NCI-H748 (cell line): Measurements from ENCODE around the gene VGLL4.
"Not testable (repeated sequence)": the region's sequence is repeated elsewhere in the genome, so short reads cannot be mapped to it uniquely, and the experiment has no call there.

ENCODE experiments used
- DNase-seq: peaks from one replicate; lab custom pipeline; 2025; ENCODE audit not compliant: unreplicated experiment; lab: John Stamatoyannopoulos, UW

The VGLL4 gene, protein sequence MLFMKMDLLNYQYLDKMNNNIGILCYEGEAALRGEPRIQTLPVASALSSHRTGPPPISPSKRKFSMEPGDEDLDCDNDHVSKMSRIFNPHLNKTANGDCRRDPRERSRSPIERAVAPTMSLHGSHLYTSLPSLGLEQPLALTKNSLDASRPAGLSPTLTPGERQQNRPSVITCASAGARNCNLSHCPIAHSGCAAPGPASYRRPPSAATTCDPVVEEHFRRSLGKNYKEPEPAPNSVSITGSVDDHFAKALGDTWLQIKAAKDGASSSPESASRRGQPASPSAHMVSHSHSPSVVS

DNA sequence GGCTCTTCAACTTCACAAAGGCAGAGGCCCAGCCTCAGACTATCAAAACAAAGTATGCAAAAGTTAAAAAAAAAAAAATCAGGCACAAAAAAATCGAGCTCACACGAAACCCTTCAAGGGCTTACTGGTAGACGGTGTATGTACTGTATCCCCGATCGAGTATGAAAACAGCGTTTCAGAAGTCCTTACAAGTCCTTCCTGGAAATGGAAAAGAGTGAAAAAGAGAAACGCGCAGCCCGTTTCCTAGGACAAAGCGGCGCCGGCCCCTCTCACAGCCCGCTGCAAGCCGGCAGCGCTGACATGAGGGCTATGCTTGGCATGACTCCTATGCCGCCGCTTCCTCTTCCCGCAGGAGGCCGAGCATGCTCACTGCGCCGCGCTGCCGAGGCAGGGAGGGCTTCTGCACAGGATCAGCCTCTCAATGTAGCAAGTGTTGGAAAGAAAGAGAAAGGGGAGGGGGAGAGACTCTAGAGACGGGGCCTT is at the start of gene VGLL4:
Gene VGLL4 (minus strand): TSS at position 311 of the 483 bp plus-strand sequence. CDS start 397 bp downstream, outside the sequence.
- DNase-seq, result peak; percentile 90

DNA sequence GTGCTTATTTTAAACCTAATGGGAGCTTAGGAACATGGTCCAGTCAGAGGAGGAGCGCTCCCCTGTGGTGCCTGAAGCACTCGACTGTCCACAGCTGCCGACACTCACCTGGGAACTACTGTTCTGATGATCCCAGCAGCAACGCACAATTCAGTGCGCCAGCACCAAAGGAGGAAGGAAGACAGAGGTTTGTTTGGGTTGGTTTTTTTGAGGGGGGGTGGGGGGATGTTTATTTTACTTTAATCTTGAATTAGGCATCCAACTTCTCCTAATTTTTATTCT is 48.8 kb upstream of the VGLL4 start:
- no peak for DNase-seq

DNA sequence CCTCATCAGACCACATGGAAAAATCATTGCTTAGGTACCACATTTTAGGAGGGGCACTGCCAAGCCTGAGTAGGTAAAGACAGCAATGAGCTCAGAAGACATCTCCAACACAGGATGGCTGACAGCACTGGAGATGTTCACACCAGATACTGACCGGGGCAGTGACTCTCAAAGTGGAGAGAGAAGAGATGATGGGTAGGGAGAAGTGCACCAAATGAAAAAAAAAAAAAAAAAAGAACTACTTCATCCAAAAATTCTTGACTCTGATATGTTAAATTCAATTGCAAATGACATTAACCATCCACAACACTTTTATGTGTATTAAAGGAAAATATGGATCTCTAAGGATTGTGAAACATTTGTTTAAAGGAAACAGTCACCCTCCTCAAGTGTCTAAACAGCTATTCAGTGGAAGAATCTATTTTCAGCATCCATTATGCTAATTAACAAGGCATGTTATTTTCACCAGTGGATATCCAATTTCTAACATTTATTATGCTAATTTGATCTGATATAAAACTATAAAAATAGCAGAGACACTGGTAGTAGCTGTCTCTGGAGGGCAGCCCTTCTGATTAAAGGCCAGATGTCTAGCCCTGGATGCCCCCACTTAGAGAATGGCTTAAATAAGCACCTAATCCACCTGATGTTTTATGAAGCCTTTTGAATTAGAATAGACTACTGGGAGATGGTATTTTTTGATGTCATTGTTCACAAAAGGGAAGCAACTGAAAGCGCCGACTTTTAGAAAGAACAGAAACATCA is 48.2 kb upstream of the VGLL4 start:
- no peak for DNase-seq

DNA sequence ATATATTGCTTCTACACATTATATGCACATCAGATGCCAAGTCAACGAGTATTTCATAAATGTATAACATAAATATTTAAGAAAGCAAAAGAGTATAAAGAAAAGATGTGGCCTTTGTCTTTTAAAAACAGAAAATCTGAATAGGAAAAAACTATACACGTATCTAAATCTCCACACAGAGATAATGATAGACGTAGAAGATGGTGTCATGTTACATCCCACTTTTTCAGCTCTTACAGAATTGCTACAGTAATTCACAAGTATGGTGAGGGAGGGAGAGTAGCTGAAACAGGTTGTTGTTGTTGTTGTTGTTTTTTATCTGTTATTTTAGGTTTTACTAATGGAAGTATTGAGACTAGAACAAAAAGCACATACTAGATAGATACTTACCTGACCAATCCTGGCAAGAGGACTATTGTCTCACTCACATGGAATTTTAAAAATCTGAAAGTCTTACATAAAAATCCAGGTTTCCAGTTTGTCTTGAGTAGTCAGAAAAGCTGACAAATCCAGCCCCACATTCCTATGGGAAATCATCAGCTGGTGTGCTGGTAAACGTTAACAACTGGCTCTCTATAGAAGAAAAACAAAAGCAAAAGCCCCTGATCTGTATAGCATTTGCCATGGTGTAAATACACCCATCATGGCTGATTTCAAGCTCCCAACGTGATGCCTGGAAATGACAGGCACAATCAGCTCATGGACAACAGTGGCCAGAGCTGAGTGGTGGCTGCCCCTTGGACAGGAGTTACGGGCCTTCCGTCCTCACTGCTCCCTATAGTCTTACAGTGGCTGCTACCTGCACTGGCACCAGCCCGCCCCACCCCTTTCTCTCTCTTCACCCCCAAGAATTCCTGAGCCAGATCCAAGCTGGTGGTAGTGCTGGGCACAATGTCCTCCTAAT is 47.4 kb upstream of the VGLL4 start:
- peak; percentile 20 for DNase-seq

DNA sequence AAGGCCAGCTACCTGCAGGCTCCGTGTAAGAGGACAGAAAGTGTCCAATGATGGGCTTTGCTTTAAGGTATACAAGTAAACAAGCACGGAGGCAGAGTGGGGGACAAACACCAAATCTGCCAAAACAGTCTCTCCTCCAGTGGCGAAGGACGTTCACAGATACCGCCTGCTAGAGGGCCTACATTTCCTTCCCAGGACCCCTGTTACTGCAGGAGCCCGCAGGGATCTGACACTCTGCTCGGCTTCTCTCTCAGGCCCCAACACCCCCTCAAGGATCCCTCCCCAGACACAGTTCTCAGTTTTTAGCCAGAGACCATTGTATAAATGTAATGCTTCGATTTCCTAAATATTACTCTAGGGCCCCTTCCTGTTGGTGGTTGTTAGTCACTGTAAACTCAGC is 46.0 kb upstream of the VGLL4 start:
- no peak for DNase-seq

DNA sequence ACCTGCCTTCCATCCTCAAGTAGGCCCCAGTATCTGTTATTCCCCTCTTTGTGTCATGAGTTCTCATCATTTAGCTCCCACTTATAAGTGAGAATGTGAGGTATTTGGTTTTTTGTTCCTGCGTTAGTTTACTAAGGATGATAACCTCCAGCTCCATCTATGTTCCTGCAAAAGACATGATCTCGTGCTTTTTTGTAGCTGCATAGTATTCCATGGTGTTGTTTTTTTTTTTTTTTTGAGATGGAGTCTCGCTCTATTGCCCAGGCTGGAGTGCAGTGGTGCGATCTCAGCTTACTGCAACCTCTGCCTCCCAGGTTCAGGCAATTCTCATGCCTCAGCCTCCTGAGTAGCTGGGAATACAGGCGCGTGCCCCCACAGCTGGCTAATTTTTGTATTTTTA is 41.3 kb upstream of the VGLL4 start:
- DNase-seq, result not testable (repeated sequence)

DNA sequence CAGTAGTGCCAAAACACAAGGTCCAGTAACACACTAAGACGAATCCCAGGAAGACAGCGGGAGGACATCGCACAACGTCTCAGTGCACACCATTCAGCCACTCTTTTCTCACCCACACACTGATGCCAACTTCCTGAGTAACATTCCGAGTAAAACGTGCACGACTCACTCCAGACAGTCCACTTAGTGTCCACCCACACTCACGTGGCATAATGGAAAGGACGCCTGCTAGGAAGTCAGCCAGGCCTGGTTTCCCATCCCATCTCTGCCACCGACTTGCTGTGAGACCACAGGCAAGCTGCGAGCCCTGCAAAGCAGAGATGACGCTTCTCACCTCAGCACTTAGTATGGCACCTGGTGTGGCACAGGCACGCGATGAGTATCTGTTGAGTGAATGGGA is 36.8 kb upstream of the VGLL4 start:
- DNase-seq, result no peak

DNA sequence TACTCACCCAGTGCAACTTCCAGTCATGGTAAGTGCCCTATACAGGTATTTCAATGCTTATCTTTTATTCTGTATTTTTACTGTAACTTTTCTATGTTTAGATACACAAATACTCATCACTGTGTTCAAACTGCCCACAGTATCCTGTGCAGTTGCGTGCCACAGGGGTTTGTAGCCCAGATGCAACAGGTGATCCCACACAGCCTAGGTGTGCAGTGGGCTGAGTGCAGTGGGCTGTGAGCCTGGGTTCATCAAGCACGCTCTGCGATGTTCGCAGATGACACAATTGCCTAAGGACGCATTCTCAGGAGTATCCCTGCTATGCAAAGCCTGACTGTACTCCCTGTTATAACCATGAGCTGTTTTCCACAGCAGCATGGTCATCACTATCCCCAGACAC is 36.2 kb upstream of the VGLL4 start:
- no peak for DNase-seq

DNA sequence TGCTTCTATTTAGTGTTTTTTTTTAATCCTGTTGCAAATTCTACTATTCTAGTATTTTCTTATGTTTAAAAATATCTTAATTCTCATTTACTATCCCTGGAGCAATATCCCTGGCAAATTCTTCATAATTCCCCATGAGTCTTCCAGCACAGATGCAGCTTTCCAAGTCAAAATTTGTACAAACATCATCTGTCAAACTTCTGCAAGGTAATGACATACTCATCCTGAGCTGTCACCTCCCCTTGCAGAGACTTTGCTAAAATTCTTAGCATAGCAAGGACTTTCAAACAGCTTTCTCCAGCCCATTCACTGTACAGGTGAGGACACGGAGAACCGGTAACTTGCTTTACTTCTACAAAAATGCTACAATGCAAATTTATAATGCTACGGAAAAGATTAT is 28.6 kb upstream of the VGLL4 start:
- DNase-seq, result no peak

DNA sequence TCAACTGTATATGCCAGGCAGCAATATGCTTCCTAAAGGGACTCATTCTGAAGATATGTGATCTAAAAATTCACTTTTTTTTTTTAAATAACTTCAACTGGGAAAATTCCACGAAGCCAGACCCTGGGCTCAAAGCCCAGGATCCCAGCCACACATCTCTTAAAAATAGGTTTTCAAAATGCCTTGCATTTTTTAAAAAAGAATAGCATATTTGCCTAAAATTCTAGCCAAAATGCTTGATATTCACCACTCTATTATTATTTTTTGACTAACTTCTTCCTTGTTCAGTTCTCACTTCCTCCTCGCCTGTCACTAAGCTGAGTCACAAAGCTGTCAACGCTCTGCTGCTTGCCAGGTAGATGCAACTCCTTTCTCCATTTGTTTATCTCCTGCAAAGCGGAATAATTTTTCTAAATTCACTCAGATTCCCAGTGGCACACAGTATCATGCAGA is 28.0 kb upstream of the VGLL4 start:
- DNase-seq, result no peak

DNA sequence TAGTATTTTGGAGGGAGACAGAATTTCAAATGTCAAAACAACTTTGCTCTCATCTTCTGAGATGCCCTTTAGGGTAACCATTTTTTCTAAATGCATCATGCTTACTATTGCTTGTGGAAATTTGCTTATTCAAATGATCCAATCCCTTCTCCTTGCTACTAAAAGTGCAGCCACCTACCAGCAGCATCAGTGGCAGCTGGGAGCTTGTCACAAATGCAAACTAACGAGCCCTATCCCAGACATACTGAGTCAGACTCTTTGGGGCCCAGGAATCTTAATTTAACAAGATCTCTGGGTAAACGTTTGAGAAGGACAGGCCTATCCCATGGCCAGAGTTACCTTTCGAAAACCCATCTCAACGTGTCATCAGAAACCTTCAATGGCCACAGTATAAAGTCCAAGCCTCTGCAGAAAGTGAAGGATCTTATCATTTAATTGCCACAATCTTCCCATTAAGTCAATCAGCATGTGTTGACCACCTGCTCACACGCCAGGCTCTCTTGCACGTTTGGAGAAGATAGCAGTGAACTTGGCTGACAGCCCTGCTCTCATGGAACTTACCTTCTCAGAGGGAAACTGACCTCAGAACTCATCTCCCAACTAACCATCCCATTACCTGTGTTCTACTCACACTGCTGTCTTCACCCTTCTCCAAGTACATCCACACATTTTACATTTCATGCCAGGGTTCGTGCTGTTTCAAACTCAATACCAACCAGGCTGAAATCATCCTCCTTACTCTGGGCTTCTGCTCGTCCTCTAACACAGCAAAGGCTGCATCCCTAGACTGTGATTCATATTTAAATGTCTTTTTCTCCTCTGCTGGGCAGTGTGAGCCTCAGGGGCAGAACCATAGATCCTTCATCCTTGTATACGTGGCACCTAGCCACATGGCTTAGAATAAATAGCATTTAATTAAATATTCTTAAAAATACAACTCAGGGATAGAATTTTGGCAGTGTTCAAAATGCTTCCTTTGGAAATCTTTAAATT is 24.8 kb upstream of the VGLL4 start:
- no peak for DNase-seq

DNA sequence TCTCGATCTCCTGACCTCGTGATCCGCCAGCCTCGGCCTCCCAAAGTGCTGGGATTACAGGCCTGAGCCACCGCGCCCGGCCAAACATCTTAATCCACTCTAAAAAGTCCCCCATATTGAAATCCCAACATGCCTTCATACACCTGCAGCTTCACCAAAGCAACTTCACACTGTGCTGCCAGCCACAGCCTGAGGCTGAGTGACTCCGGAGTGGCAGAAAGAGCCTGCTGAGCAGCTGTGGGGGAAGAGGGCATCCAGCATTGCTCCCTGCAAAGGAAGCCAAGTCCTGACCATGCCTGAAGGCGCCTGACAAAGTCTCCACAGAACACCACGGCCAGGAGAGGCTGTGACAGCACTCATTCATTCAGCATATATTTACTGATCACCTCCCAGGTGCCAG is 21.6 kb upstream of the VGLL4 start:
- no peak for DNase-seq

DNA sequence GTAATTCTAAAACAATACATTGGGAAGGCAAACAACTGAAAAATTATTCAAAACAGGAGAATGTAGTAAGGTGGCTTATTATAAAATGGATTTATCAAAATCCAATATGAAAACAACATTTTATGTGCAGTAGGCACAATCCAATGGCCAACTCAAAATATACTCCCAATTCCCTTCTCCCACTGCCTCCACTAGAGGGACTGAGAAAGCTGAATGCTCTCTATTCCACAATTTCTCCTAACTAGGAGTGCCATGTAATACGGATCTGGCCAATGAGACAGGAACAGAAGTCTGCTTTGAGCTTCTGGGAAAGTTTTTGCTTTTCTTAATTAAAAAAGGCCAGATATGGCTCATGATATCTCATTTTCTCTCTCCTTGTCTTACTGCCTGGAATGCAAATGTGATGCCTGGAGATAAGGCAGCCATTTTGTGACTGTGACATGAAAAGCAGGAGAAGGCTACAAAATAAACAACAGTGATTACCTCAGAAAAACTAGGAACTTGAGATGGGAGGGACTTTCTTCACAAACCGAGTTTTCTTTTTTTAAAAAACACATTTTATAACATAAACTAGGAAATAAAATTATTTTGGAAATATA is 18.8 kb upstream of the VGLL4 start:
- no peak for DNase-seq

DNA sequence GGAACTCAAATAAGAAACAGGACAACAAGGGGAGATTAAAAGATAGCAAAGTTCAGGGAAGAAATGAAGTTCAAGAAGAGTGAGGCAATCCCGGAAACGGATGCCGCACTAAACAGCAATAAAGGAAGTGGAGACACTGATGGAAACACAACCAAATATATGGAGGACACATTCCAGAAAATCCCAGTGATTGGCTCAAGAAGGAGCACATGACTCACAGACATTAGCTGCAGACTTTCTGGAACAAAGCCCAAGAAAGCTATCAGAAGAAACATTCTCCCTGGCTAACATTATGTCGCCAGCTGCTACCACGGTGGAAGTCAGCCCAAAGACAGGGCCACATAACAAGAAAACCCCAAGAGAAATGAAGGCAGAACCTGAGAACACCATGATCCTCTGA is 18.1 kb upstream of the VGLL4 start:
- DNase-seq, result no peak

DNA sequence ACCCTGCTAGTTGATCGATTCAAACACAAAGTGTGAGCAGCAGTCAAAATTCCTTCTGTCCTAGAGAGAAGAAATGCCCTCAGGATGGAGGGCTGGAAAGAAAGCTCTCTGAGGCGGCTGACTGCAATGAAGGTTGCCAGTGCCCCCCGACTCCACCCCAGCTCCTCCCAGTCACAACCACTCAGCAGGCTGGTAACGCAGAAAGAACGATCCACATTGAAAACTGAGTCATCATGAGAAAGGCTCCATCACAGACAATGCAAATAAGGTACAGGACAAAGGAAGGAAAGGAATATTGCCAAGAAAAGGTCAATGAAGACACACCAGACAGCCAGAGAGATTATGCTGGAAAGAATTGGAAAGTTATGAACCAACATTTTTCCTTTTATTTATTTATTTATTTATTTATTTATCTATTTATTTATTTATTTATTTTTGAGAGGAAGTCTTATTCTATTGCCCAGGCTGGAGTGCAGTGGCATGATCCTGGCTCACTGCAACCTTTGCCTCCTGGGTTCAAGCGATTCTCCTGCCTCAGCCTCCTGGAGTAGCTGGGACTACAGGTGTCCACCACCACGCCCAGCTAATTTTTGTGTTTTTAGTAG is 17.4 kb upstream of the VGLL4 start:
- no peak for DNase-seq

DNA sequence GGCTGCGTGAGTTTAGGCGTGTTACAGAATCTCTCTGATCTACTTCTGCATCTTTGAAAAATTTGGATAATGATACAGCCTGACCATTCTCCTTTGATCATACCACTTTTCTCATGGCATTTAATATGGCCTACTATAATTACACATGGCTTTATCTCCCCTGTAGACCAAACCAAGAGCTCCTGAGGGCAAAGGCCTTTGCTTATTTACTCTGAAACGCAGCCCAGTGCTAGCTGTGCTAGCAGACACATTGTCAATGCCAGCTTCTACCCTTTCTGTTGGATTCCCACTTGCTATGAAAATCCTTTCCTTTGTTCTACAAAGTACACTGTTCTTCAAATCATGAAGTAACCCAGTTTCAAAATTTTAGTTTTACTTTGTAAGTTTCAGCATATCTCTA is 16.5 kb upstream of the VGLL4 start:
- DNase-seq, result no peak

DNA sequence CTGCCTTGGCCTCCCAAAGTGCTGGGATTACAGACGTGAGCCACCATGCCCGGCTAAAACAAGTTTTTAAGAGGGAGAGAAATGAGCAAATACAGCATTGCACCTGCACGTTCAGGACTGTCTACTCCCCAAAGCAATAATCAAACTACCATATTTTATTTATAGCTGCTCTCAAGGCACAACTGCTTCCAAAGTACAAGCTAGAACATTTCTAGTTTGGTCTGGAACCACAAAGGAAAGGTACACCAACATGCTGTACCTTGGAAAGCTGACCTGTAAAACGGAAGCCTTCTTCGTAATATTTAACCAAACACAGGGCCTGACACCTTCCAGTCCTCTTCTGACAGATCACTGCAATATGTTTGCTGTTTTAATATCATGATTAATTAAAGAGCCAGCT is 14.5 kb upstream of the VGLL4 start:
- DNase-seq, result no peak

DNA sequence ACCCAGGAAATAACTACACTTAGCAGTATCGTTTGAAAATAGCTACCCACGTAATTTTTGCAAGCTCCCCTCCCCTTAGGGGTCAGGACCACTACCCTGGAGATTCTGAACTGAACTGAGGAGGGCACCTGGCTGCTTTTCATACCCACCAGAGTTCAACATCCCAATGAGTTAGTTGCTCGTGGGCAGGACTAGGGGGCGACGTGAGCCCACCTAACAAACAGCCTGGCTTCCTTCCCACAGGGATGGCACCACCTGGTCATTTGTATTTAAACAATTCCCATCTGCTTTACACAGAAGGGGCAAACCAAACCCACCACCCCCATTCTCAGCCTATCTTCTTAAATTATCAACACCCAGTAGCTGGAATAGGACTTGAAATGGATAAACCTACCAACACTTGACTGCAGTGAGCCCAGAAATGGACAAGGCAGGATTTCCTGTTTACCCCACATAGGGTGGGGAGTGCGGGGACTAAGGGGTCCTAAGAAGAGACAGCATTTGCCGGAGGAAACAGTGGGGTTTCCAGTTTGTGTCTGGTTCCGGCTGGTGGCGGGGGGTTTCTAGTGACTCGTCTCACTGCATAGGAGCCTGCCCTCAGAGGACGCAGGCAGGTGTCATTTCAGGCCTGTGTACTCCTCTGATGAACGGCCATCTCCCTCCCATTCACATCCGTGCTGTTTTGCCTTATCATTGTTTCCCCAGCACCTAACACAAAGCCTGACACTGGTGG is 11.6 kb upstream of the VGLL4 start:
- peak; percentile 42 for DNase-seq

DNA sequence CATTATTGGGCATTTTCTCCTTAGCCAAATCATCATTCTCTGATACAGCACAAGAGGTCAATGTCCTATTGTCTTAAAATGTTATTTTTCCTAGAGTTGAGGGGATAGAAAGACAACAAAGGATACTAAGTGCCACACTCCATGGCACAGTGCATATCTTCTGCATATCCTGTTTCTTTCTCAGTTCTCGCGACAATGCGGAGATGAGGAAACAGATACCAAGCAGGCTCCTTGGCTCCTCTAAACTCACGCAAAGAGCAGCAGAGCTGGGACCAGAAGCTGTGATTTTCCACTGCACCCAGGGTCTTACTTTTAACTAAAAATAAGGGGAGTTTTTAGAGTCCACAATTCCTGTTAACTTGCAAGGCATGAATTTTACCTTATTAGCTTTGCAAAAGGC is 10.5 kb upstream of the VGLL4 start:
- no peak for DNase-seq
